ENCODE data around the gene PLAC1.

Gene PLAC1

GRCh38 chrX:134571796-134572195, 86.5 kb downstream of the PLAC1 start:
- DNase-seq, result no peak

- no peak for DNase-seq
Measured at GRCh38 chrX:134570899-134571298, 87.4 kb downstream of the PLAC1 start.

- DNase-seq, result no peak
Measured at GRCh38 chrX:134570509-134570846, 87.8 kb downstream of the PLAC1 start.

GRCh38 chrX:134569306-134569705, 89.0 kb downstream of the PLAC1 start:
- DNase-seq, result no peak

- no peak for DNase-seq
Measured at GRCh38 chrX:134568285-134569016, 89.8 kb downstream of the PLAC1 start.

- DNase-seq, result no peak
Measured at GRCh38 chrX:134566506-134566905, 91.8 kb downstream of the PLAC1 start.

- DNase-seq, result no peak
Measured at GRCh38 chrX:134562002-134562401, 96.3 kb downstream of the PLAC1 start.

GRCh38 chrX:134558133-134558532, 100.1 kb downstream of the PLAC1 start:
- no peak for DNase-seq

- no peak for DNase-seq
Measured at GRCh38 chrX:134554291-134554690, 104.0 kb downstream of the PLAC1 start.

- DNase-seq, result no peak
Measured at GRCh38 chrX:134552351-134552750, 105.9 kb downstream of the PLAC1 start.

GRCh38 chrX:134551376-134552048, 106.8 kb downstream of the PLAC1 start:
- no peak for DNase-seq

GRCh38 chrX:134548257-134549201, 109.7 kb downstream of the PLAC1 start:
- no peak for DNase-seq

GRCh38 chrX:134547047-134547679, 111.1 kb downstream of the PLAC1 start:
- DNase-seq, result no peak

- DNase-seq, result no peak
Measured at GRCh38 chrX:134546187-134546586, 112.1 kb downstream of the PLAC1 start.

GRCh38 chrX:134545510-134545909, 112.8 kb downstream of the PLAC1 start:
- no peak for DNase-seq

GRCh38 chrX:134544513-134545151, 113.6 kb downstream of the PLAC1 start:
- no peak for DNase-seq

GRCh38 chrX:134544135-134544512, 114.1 kb downstream of the PLAC1 start:
- no peak for DNase-seq

- no peak for DNase-seq
Measured at GRCh38 chrX:134543288-134543687, 115.0 kb downstream of the PLAC1 start.

GRCh38 chrX:134542485-134542884, 115.8 kb downstream of the PLAC1 start:
- peak; percentile 76 for DNase-seq

- DNase-seq, result no peak
Measured at GRCh38 chrX:134541906-134542305, 116.4 kb downstream of the PLAC1 start.

- DNase-seq, result no peak
Measured at GRCh38 chrX:134538316-134538715, 120.0 kb downstream of the PLAC1 start.

- DNase-seq, result no peak
Measured at GRCh38 chrX:134537179-134537955, 120.9 kb downstream of the PLAC1 start.
